Eye (tissue), 1 donor: ENCODE measurements around the gene CHMP2A.
"Not testable (repeated sequence)": the region's sequence is repeated elsewhere in the genome, so short reads cannot be mapped to it uniquely, and the experiment has no call there.

Experiments
- DNase-seq: peaks from one replicate; pipeline ENCODE4 v3.0.0-alpha.2; 2015

CHMP2A gene

GRCh38 chr19:58510084-58510862 lies 44.6 kb downstream of the CHMP2A start:
- no peak for DNase-seq

- no peak for DNase-seq
Observed at GRCh38 chr19:58509731-58510083, 45.2 kb downstream of the CHMP2A start.

GRCh38 chr19:58507602-58508223 lies 47.2 kb downstream of the CHMP2A start:
- DNase-seq: not testable (repeated sequence)
